ENCODE data around the gene ERFE.

The ERFE gene

DNA sequence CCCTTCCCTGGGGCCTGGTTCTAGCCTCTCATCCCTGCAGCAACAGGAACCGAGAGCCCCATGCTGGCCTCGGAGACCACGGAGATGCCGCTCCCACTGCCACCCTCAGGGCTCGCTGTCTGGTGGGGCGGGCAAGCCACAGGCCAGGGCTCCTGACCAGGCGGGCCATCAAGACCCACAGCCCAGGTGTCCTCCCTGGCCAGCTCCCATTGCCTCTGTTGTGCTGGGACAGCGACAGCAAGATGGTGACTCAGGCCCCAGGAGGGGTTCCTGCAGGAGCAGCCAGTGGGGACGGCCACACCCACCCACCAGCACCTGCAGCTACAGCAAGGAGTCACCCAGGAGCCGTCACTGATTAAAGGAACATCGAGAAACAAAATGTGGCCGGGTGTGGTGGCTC lies 12.9 kb upstream of the ERFE start:
- no peaks in the 10 kb centered on the region for H3K27me3 ChIP-seq
- H3K9ac ChIP-seq = no peak overlapping the region
- peak overlapping the region; percentile 97 for H3K4me2 ChIP-seq
- H3K4me1 ChIP-seq = peaks cover 77% of the 10 kb centered on the region
- TF ChIP-seq Cebpa-rat (IDR thresholded peaks at IDR 0.05) = no peak
- H3K4me3 ChIP-seq = no peak overlapping the region
- no peaks in the 10 kb centered on the region for H4K20me1 ChIP-seq
- H3K27ac ChIP-seq = peak overlapping the region; percentile 41
- H3K36me3 ChIP-seq = peaks cover 16% of the 10 kb centered on the region
- H3K9me3 ChIP-seq = no peaks in the 10 kb centered on the region

DNA sequence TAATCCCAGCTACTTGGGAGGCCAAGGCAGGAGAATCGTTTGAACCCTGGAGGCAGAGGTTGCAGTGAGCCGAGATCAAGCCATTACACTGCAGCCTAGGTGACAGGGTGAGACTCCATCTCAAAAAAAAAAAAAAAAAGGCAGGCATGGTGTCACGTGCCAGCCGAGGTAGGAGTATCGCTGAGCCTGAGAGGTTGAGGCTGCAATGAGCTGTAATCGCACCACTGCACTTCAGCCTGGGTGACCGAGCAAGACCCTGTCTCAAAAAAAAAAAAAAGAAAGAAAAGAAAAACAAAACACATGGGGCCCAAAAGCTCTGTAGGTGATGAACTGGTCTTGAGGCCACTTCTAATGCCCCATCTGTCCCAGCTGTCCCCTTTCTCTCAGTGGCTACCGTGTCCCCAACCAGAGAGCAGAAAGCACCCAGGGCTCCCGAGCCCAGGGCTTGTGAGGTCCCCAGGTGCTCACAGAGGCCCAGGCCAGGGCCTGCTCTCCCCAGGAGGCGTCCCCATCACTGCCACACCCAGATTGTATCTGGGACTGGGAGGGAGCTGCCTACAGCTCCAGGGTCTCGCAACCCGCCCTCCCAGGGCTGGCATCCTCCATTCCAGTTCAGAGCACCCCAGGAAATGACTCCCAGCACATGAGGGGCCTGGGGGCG lies 11.8 kb upstream of the ERFE start:
- no peaks in the 10 kb centered on the region for H4K20me1 ChIP-seq
- H3K4me1 ChIP-seq = peaks cover 77% of the 10 kb centered on the region
- no peaks in the 10 kb centered on the region for H3K9me3 ChIP-seq
- peak overlapping the region; percentile 97 for H3K4me2 ChIP-seq
- no peak for TF ChIP-seq Cebpa-rat (IDR thresholded peaks at IDR 0.05)
- H3K27ac ChIP-seq = peak overlapping the region; percentile 44
- peaks cover 7% of the 10 kb centered on the region; the same call in 1 of the 2 replicates for H3K36me3 ChIP-seq
- no peak overlapping the region for H3K4me3 ChIP-seq
- no peak overlapping the region for H3K9ac ChIP-seq
- no peaks in the 10 kb centered on the region for H3K27me3 ChIP-seq

DNA sequence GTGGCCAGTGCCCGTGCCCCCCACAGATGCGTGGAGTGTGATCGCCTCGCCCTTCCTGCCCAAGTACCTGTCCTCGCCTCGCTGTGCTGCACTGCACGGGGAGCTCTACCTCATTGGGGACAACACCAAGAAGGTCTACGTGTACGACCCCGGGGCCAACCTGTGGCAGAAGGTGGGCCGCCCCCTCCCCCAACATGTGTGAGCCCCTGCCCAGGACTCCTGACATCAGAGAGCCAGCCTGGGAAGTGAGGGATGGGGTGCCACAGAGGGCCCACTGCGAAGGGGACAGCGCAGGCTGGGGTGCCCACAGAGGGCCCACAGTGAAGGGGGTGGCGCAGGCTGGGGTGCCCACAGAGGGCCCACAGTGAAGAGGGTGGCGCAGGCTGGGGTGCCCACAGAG lies 9.8 kb upstream of the ERFE start:
- Histone ChIP-seq H3K4me3 (no peak overlapping the region), H4K20me1 (no peaks in the 10 kb centered on the region), H3K9ac (no peak overlapping the region), H3K27ac (no peak overlapping the region), H3K4me2 (no peak overlapping the region), H3K9me3 (no peaks in the 10 kb centered on the region; the same call in 1 of the 2 replicates), H3K36me3 (no peaks in the 10 kb centered on the region), H3K27me3 (no peaks in the 10 kb centered on the region), H3K4me1 (peaks cover 62% of the 10 kb centered on the region)
- no peak for TF ChIP-seq Cebpa-rat (IDR thresholded peaks at IDR 0.05)

DNA sequence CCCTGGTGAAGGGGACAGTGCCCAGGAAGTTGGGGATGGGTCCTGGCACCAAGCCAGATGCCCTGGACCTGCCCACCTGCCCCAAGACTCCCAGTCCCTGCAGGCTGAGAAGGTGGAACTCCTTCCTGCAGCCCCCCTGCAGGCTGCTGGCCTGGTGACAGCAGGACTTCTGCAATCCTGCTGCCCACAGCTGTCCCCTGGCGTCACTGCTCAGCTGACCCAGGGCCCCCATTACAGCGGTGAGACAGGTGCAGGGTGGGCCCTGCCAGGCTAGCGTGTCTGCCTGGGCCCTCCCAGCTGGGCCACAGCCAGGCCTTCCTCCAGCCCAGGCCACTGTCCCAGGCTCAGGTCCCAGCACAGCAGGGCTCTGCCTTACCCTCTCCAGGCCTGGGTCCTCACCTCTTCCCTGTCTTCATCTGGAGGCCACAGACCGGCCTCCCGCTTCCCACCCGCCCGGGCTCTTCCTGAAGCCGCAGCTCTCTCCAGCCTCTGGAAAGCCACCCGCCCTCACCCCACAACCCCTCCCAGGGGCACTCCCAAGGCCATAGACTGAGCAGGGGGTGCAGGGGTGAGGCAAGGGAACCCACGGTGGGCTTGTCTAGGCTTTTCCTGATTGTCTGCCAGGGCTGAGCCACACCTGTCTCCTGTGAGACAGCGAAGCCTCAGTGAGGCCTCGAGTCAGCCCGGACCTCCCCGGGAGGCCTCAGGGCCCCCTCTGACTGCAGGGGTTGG lies 8.8 kb upstream of the ERFE start:
- Histone ChIP-seq H3K9ac (0 out of 2 replicates have a peak overlapping the region, but pooled peaks have one; percentile 38), H3K27ac (no peak overlapping the region; the same call in 1 of the 2 replicates), H3K4me3 (no peak overlapping the region), H3K4me1 (peaks cover 54% of the 10 kb centered on the region), H3K4me2 (peak overlapping the region; percentile 36; the same call in 1 of the 2 replicates), H3K9me3 (no peaks in the 10 kb centered on the region; the same call in 1 of the 2 replicates), H3K36me3 (no peaks in the 10 kb centered on the region), H4K20me1 (no peaks in the 10 kb centered on the region), H3K27me3 (no peaks in the 10 kb centered on the region)
- no peak for TF ChIP-seq Cebpa-rat (IDR thresholded peaks at IDR 0.05)

DNA sequence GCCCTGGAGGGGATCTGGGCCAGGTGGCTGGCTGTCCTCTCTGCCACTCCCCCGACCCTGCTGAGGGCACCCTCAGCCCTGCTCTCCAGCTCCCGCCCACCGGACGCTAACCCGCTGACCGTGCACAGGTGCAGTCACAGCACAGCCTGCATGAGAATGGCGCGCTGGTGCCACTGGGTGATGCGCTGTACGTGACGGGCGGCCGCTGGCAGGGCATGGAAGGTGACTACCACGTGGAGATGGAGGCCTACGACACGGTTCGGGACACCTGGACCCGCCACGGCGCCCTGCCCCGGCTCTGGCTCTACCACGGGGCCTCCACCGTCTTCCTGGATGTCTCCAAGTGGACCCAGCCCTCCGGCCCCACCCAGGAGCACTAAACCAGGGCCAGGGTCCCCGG lies 8.1 kb upstream of the ERFE start:
- Histone ChIP-seq H3K4me1 (peaks cover 54% of the 10 kb centered on the region), H3K9me3 (no peaks in the 10 kb centered on the region; the same call in 1 of the 2 replicates), H3K36me3 (no peaks in the 10 kb centered on the region), H3K4me2 (peak overlapping the region; percentile 36), H3K9ac (no peak overlapping the region), H3K4me3 (no peak overlapping the region), H3K27me3 (no peaks in the 10 kb centered on the region), H4K20me1 (no peaks in the 10 kb centered on the region), H3K27ac (no peak overlapping the region; the same call in 1 of the 2 replicates)
- TF ChIP-seq Cebpa-rat (IDR thresholded peaks at IDR 0.05) = no peak

DNA sequence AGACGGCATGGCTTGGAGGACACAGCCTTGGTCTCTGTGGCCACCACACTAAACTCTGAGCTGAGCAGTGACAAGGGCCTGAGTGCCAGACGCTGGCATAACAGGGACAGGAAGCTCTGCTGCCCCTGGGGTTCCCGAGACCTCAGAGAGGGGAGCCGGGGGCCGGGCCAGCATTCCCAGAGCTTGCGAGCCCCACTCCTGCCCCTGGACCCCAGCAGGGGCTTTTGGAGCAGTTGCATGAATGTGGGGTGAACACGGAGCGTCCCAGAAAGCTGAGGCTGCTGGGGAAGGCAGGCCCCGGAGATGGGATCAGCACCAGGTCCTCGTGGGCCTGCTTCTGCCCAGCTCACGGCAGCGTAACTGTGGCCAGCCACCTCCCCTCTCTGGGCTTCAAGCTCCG lies 7.6 kb upstream of the ERFE start:
- Histone ChIP-seq H3K27me3 (no peaks in the 10 kb centered on the region), H3K9ac (no peak overlapping the region), H3K27ac (no peak overlapping the region), H3K36me3 (no peaks in the 10 kb centered on the region), H3K4me2 (peak overlapping the region; percentile 36), H3K4me1 (peaks cover 50% of the 10 kb centered on the region), H3K9me3 (no peaks in the 10 kb centered on the region; the same call in 1 of the 2 replicates), H4K20me1 (no peaks in the 10 kb centered on the region), H3K4me3 (no peak overlapping the region)
- no peak for TF ChIP-seq Cebpa-rat (IDR thresholded peaks at IDR 0.05)

DNA sequence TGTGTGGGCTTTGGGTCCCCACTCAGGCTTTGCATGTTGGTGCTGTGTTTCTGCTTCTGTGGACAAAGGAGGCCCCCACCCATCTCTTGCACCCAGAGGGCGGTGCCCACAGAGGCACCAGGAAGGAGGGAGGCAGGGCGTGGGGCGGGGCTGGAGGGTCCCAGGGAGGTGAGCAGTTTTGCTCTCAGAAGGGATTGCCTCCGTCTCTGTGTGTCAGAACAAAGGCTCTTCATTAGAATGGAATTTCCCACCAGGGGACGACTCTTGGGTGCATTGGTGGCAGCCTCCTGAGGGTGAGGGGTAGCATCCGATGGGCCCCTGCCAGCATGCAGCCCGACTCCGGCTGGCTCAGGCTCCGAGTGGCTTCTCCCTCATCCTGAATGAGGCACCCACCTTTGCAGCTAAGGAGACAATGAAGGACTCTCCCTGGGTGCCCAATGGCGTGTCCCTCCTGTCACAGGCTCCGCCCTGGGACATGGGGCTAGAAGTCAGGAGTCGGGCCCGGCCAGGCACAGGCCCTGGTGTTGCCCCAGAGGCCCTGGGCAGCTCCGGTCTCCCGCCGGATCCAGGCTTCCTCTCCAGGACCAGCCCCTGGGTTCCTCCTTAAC lies 7.0 kb upstream of the ERFE start:
- Histone ChIP-seq H3K4me1 (peaks cover 45% of the 10 kb centered on the region), H3K4me2 (peak overlapping the region; percentile 36), H3K27ac (no peak overlapping the region), H3K36me3 (no peaks in the 10 kb centered on the region), H3K27me3 (no peaks in the 10 kb centered on the region), H4K20me1 (no peaks in the 10 kb centered on the region), H3K9ac (no peak overlapping the region), H3K4me3 (no peak overlapping the region), H3K9me3 (no peaks in the 10 kb centered on the region; the same call in 1 of the 2 replicates)
- no peak for TF ChIP-seq Cebpa-rat (IDR thresholded peaks at IDR 0.05)

DNA sequence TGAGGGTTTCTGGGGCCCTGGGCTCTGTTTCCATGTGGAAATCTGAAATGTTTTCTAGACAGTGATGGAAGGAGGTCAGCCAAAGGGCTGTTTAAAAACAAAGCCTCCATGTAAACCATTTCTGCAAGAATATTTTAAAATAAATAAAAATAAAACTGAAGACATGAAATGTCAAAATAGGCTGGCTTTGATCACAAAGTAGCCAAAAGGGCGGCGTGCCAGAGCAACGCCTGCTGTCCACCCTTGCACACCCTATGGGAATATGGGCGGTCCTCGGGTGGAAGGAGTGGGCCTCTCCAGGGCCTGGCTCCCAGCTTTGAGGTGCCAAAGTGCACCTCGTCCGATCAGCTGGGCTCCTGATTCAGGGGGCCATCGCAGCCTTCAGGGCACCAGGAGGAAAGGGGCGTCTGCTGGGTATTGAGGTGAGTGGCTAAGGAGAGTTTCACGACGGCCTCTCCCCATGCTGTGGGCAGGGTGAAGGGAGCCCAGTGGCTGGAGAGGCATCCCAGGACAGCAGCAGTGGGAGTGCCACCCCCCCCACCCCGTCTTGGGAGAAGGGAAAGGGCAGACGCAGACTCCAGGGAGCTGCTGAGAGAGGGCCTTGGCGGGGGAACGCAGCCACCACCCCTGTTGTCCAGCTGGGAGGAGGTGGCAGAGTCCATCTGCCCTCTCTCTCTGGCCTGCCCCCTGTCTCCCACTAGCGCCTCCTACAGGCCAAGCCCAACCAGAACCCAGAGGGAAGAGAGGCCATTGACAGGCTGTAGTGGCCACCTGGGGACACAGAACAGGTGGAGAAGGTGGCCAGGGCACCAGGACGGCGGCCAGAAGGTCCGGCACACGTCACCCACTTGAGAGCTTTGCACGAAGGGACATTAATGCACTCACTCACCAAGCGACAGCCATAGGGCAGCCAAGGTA lies 5.7 kb upstream of the ERFE start:
- H4K20me1 ChIP-seq = no peaks in the 10 kb centered on the region
- no peak for TF ChIP-seq Cebpa-rat (IDR thresholded peaks at IDR 0.05)
- H3K4me3 ChIP-seq = no peak overlapping the region
- H3K9me3 ChIP-seq = no peaks in the 10 kb centered on the region; the same call in 1 of the 2 replicates
- H3K27me3 ChIP-seq = no peaks in the 10 kb centered on the region
- no peaks in the 10 kb centered on the region for H3K36me3 ChIP-seq
- peaks cover 36% of the 10 kb centered on the region for H3K4me1 ChIP-seq
- H3K4me2 ChIP-seq = no peak overlapping the region
- no peak overlapping the region for H3K9ac ChIP-seq
- H3K27ac ChIP-seq = no peak overlapping the region

DNA sequence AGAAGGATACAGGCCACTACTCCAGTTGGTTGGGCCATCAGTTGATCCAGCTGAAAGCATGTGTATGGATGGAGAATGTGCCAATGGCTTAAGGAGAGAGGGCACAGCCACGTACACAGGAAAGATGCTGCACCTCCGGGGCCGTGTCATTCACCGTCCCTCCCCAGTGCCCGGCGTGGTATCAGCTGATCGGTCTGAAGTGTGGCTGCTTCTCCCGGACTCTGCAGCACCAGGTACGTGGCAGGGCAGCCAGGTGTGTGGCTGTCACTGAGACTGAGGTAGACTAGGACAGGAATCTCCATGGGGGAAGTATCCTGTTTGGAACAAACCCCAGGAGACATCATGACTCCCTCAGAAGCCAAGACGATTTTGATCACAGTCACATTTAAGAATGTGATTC lies 4.2 kb upstream of the ERFE start:
- H3K27me3 ChIP-seq = peaks cover 6% of the 10 kb centered on the region; the same call in 1 of the 2 replicates
- H3K4me2 ChIP-seq = no peak overlapping the region
- no peaks in the 10 kb centered on the region; the same call in 1 of the 2 replicates for H3K9me3 ChIP-seq
- H3K9ac ChIP-seq = no peak overlapping the region
- 0 out of 2 replicates have a peak, but pooled peaks cover under 1% of the 10 kb centered on the region for H4K20me1 ChIP-seq
- peaks cover 42% of the 10 kb centered on the region for H3K4me1 ChIP-seq
- H3K4me3 ChIP-seq = no peak overlapping the region
- no peaks in the 10 kb centered on the region for H3K36me3 ChIP-seq
- H3K27ac ChIP-seq = no peak overlapping the region
- no peak for TF ChIP-seq Cebpa-rat (IDR thresholded peaks at IDR 0.05)

Measured in BLaER1 (cell line).